Neutrophil (primary cell): ENCODE data around the gene TMEM43.
A peak's percentile ranks its signal among the peaks of the same experiment; 100 is the strongest.

Experiments used
- H3K27ac ChIP-seq: fragments of 200-600 bp; sonication (generic); 2 replicates; pipeline ENCODE4 v1.5.1; 2016; ENCODE audit warnings: mild to moderate bottlenecking, moderate library complexity
- H3K27me3 ChIP-seq: fragments of 200-600 bp; sonication (generic); 2 replicates; pipeline ENCODE4 v1.6.0; 2016; ENCODE audit warnings: mild to moderate bottlenecking
- H3K36me3 ChIP-seq: fragments of 200-600 bp; sonication (generic); 2 replicates; pipeline ENCODE4 v1.5.1; 2017
- H3K4me1 ChIP-seq, 2 experiments: fragments of 200-600 bp in 1 of 2; sonication (generic) in 1 of 2; 1 replicate in 1 of 2; 2 replicates in 1 of 2; pipeline versions ENCODE4 v1.5.1 to v1.6.1; 2013 to 2016; ENCODE audit warnings: low read depth in 1 of 2, low read length in 1 of 2, mild to moderate bottlenecking in 1 of 2, moderate library complexity in 1 of 2; ENCODE audit not compliant: control insufficient read depth in 1 of 2, insufficient read depth in 1 of 2
- H3K4me3 ChIP-seq, 2 experiments: fragments of 200-600 bp in 1 of 2; sonication (generic) in 1 of 2; 1 replicate in 1 of 2; 2 replicates in 1 of 2; pipeline ENCODE4 v1.5.1; 2013 to 2016; ENCODE audit warnings: low read depth in 1 of 2, low read length in 1 of 2, mild to moderate bottlenecking in 1 of 2, moderate library complexity in 1 of 2
- H3K9me3 ChIP-seq: fragments of 200-600 bp; sonication (generic); 2 replicates; pipeline ENCODE4 v1.5.1; 2016
- CTCF ChIP-seq: fragments of 200-600 bp; sonication (generic); IDR thresholded peaks from 2 replicates; pipeline ENCODE4 v1.5.1; 2016; ENCODE audit warnings: antibody characterized with exemption

Gene TMEM43

GRCh38 chr3:14121859-14122258, 3.0 kb upstream of the TMEM43 start:
- no peaks in the 10 kb centered on the region for H3K9me3 ChIP-seq
- peaks cover 23 to 28% of the 10 kb centered on the region in 2 experiments for H3K4me1 ChIP-seq
- no peak for TF ChIP-seq CTCF
- no peaks in the 10 kb centered on the region for H3K27me3 ChIP-seq
- H3K27ac ChIP-seq = no peak overlapping the region
- no peaks in the 10 kb centered on the region for H3K36me3 ChIP-seq
- H3K4me3 ChIP-seq = no peak overlapping the region

GRCh38 chr3:14122301-14122700, 2.6 kb upstream of the TMEM43 start:
- no peaks in the 10 kb centered on the region for H3K27me3 ChIP-seq
- H3K4me1 ChIP-seq = peaks cover 26 to 31% of the 10 kb centered on the region in 2 experiments
- no peaks in the 10 kb centered on the region for H3K9me3 ChIP-seq
- no peak overlapping the region for H3K4me3 ChIP-seq
- TF ChIP-seq CTCF = no peak
- no peak overlapping the region for H3K27ac ChIP-seq
- peaks cover 3% of the 10 kb centered on the region for H3K36me3 ChIP-seq

- TF ChIP-seq CTCF = no peak
- H3K4me3 ChIP-seq = peak overlapping the region; percentile 96 to 97
- H3K4me1 ChIP-seq = peaks cover 28 to 31% of the 10 kb centered on the region in 2 experiments
- peaks cover 15% of the 10 kb centered on the region for H3K36me3 ChIP-seq
- no peaks in the 10 kb centered on the region for H3K9me3 ChIP-seq
- H3K27ac ChIP-seq = peak overlapping the region; percentile 85
- no peaks in the 10 kb centered on the region for H3K27me3 ChIP-seq
Observed at GRCh38 chr3:14123308-14124222, 1.3 kb upstream of the TMEM43 start.

GRCh38 chr3:14124223-14124614, 633 bp upstream of the TMEM43 start:
- Histone ChIP-seq H3K36me3 (peaks cover 21% of the 10 kb centered on the region), H3K27ac (peak overlapping the region; percentile 85), H3K9me3 (no peaks in the 10 kb centered on the region), H3K4me3 (peak overlapping the region; percentile 96 to 97), H3K27me3 (no peaks in the 10 kb centered on the region), H3K4me1 (peaks cover 28 to 31% of the 10 kb centered on the region in 2 experiments)
- no peak for TF ChIP-seq CTCF

- H3K36me3 ChIP-seq = peaks cover 33% of the 10 kb centered on the region
- H3K27ac ChIP-seq = peak overlapping the region; percentile 85
- no peaks in the 10 kb centered on the region for H3K9me3 ChIP-seq
- peak overlapping the region; percentile 96 to 97 for H3K4me3 ChIP-seq
- no peaks in the 10 kb centered on the region for H3K27me3 ChIP-seq
- H3K4me1 ChIP-seq = peaks cover 28 to 31% of the 10 kb centered on the region in 2 experiments
- TF ChIP-seq CTCF = no peak
Observed at GRCh38 chr3:14125193-14126016, 553 bp downstream of the TMEM43 start.
